WI38 (cell line): ENCODE measurements around the gene ZYX.
"Not testable (repeated sequence)": the region's sequence is repeated elsewhere in the genome, so short reads cannot be mapped to it uniquely, and the experiment has no call there.

Experiments
- H3K4me3 ChIP-seq: 2 replicates; pipeline ENCODE4 v1.5.1; 2011; ENCODE audit warnings: low read depth, mild to moderate bottlenecking, control low read depth, low read length
- TF ChIP-seq, protein P1 (sequence below): IDR thresholded peaks from 2 replicates; pipeline ENCODE4 v1.5.1; 2012; ENCODE audit warnings: low read depth, mild to moderate bottlenecking, control low read depth, low read length

The ZYX gene

DNA sequence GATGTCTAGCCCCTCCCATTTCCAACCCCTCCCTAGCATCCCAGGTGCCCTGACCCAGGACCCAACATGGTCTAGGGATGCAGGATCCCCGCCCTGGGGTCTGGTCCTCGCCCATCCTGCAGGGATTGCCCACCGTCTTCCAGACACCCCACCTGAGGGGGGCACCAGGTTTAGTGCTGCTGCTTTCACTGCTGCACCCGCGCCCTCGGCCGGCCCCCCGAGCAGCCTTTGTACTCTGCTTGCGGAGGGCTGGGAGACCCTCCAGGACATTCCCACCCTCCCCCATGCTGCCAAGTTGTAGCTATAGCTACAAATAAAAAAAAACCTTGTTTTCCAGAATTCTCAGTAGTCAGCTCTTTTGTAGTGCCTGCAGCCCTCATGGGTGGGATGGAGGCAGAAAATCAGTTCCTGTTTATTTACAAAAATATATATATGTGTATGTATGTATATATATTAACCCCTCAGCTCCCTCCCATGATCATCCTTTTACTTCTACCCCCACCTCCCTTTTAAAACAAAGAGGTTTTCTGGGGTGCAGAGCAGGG, 9.7 kb downstream of the ZYX start:
- TF ChIP-seq, protein P1, sequence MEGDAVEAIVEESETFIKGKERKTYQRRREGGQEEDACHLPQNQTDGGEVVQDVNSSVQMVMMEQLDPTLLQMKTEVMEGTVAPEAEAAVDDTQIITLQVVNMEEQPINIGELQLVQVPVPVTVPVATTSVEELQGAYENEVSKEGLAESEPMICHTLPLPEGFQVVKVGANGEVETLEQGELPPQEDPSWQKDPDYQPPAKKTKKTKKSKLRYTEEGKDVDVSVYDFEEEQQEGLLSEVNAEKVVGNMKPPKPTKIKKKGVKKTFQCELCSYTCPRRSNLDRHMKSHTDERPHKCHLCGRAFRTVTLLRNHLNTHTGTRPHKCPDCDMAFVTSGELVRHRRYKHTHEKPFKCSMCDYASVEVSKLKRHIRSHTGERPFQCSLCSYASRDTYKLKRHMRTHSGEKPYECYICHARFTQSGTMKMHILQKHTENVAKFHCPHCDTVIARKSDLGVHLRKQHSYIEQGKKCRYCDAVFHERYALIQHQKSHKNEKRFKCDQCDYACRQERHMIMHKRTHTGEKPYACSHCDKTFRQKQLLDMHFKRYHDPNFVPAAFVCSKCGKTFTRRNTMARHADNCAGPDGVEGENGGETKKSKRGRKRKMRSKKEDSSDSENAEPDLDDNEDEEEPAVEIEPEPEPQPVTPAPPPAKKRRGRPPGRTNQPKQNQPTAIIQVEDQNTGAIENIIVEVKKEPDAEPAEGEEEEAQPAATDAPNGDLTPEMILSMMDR, result no peak
- H3K4me3 ChIP-seq, result no peak overlapping the region

DNA sequence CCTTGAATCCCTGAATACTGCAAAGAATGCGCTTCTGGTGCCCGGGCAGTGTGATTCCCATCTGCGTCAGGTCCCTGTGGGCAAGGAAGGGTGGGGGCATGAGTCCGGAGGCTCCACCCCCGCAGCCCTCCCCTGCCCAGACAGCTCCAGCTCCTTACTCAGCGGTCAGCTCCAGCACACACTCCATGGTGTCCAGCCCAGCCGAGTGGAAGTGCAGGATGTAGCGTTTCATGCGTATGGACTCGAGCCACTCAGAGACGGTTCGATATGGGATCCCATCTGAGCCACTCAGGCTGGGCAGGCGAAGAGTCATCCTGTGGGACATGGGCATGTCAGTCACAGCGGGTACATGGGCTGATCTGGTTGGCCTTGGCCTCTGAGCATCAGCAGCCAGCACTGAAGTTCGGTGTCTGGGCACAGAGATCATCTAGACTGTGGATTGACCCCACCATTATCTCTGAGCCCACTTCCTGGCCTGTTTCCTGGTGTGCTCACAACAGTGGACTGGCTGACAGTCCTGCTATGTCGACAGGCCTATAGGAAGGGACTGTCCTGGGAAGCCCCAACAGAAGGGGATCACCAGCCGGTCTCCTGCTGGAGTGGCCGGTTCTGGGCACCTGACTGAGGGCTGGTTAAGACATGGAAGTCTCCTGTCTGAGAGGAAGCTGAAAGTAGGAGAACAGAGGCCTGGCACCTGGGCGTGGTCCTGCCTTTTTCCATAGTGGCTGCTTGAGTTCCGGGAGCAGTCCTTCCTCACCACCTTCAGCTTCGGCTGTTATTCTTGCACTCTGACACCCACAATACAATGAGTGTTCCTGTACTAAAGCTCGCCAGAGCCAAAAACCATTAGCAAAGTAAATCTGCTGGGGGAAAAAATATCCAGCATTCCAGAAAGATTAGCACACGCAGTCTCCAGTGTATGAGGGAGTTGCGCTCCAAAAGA, 10.6 kb downstream of the ZYX start:
- TF ChIP-seq, protein P1, result no peak
- no peak overlapping the region for H3K4me3 ChIP-seq

DNA sequence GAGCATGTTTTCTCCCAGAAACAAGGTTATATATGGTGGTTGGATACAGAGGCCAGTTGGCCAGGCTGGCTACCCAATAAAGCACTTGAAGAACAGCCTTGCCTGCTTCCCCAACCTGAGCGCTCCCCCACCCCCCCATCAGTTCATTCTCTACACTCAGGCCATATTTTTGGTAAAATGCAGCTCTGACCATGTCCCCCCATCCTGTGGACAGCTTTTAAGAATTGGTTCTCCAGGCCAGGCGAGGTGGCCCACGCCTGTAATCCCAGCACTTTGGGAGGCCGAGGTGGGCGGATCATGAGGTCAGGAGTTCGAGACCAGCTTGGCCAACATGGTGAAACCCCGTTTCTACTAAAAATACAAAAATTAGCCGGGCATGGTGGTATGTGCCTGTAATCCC, 11.3 kb downstream of the ZYX start:
- H3K4me3 ChIP-seq, result not testable (repeated sequence)

DNA sequence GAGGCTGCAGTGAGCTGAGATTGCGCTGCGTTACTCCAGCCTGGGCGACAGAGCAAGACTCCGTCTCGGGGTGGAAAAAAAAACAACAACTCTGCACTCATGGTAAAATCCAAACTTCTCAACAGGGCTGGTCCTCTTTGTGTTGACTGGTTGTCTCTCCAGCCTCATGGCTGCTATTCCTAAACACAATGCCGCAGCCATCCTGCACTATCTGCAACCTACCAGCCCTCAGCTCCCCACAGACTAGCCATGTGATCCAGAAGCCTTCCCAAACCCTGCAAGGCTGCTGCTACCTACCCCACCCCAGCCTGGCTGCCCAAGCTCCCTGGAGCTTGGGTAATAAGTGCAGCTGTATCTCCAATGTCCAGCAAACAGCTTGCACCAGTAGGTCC, 11.7 kb downstream of the ZYX start:
- TF ChIP-seq, protein P1, result no peak
- no peak overlapping the region for H3K4me3 ChIP-seq

DNA sequence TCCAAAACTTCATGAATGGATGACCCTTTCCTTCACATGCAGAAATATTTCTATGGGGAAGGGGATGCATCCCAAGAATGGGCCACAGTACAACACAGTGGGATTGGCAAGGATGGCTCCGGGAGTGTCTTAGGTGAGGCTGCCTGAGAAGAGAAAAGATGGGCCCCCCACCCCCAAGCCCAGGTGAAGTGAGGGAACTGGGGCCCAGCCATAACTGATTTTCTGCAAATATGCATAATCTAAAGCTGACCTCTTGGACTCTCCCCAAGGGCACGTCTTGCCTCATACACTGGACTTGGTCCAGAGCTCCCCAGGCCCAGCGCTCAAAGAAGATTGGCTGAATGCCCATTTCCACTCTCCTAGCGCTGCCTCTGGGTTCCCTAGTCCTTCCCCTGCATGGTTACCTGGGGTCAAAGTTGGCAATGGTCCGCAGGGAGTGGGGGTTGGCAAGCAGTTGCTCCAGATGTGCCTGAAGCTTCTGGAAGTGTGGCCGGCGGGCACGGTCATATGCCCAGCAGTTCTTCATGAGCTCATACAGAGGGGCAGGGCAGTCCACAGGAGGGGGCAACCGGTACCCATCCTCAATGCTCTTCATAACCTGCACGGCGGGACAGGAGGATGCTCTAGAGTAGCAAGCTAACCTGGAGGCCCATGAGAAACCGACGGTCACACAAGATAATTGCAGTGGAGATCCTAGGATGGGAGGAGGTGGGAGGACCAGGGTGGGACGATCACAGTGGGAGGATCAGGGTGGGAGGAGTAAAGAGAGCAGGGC, 12.3 kb downstream of the ZYX start:
- H3K4me3 ChIP-seq, result no peak overlapping the region
- TF ChIP-seq, protein P1, result no peak

DNA sequence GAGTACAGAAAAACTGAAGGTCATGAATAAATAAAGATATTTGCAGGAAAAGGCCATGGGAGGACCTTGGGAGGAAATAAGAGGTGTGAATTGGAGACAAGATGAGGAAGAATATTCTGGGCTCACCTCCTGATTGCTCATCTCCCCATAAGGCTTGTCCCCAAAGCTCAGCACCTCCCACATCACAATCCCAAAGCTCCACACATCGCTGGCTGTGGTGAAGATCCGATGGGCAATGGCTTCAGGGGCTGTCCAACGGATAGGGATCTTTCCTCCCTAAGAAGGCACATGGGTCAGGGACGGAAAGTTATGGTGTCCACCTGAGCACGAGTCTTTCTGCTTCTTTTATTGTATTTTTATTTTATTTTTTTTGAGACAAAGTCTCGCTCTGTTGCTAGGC, 12.9 kb downstream of the ZYX start:
- H3K4me3 ChIP-seq, result no peak overlapping the region
- TF ChIP-seq, protein P1, result no peak

DNA sequence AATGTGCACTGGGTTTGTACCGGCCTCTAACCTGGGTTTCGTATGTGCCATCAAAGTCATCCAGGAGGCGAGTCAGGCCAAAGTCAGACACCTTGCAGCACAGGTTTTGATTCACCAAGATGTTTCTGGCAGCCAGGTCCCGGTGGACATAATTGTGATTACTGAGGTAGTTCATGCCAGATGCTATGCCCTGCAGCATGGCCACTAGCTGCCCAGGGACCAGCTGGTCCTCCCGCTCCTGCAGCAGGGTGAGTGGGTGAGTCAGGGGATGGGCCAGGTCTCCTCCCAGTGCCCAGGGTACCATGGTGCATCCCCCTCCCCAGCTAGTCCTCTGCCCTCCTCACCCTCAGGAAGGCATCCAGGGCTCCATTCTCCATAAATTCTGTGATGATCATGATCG, 13.6 kb downstream of the ZYX start:
- no peak overlapping the region for H3K4me3 ChIP-seq
- TF ChIP-seq, protein P1, result no peak
